GM23338 (cell line): ENCODE measurements around the gene NME5.
A peak's percentile ranks its signal among the peaks of the same experiment; 100 is the strongest.

Experiments
- CREB1 ChIP-seq: fragments of 250-450 bp; sonication (Bioruptor Pico); IDR thresholded peaks from 2 replicates; pipeline ENCODE4 v1.5.0; 2020; ENCODE audit warnings: low read depth, mild to moderate bottlenecking, moderate library complexity
- CTCF ChIP-seq, 2 experiments: fragments of 200-600 bp in 1 of 2; sonication (generic) in 1 of 2; conservative IDR thresholded peaks; 2 replicates each; pipeline versions ENCODE4 v1.5.1 to v1.6.1; 2016 to 2017; ENCODE audit warnings: antibody characterized with exemption in 2 of 2, low read depth in 2 of 2, mild to moderate bottlenecking in 2 of 2, moderate library complexity in 1 of 2
- EZH2 ChIP-seq: fragments of 200-600 bp; sonication (generic); IDR thresholded peaks from one replicate; pipeline ENCODE4 v1.8.0; 2017; ENCODE audit warnings: antibody characterized with exemption, mild to moderate bottlenecking, low read depth; ENCODE audit not compliant: unreplicated experiment
- EZH2phosphoT487 ChIP-seq: fragments of 200-600 bp; sonication (generic); IDR thresholded peaks from one replicate; pipeline ENCODE4 v1.8.1; 2018; ENCODE audit warnings: antibody characterized with exemption; ENCODE audit not compliant: unreplicated experiment
- JUNB ChIP-seq: IDR thresholded peaks from one replicate; pipeline ENCODE4 v1.6.1; 2016; ENCODE audit warnings: antibody characterized with exemption; ENCODE audit not compliant: unreplicated experiment
- POLR2AphosphoS5 ChIP-seq: IDR thresholded peaks from 2 replicates; pipeline ENCODE4 v1.6.1; 2016; ENCODE audit warnings: antibody characterized with exemption, low read depth
- REST ChIP-seq: IDR thresholded peaks from one replicate; pipeline ENCODE4 v1.6.1; 2018; ENCODE audit warnings: antibody characterized with exemption; ENCODE audit not compliant: unreplicated experiment

- TF ChIP-seq CTCF (conservative IDR thresholded peaks at IDR 0.05; ENCODE audit: low read depth in 2 of 2) = peak; percentile 56 to 74
- TF ChIP-seq EZH2phosphoT487 = no peak
- no peak for TF ChIP-seq REST
- TF ChIP-seq EZH2 = no peak
- no peak for TF ChIP-seq POLR2AphosphoS5
- TF ChIP-seq JUNB = no peak
- TF ChIP-seq CREB1 (CRISPR knock-in tag) = no peak
Observed at GRCh38 chr5:138180183-138180782, 41.1 kb upstream of the NME5 start.
